Panc1 (cell line): Measurements from ENCODE around the gene CYFIP2. TPM values are rescaled to one million over a fixed set of nuclear protein-coding genes. Genes with fewer than 3 reads are reported as not detected.

Source experiments
- ATAC-seq: fragments of 200-7000 bp; cut with Tn5 transposase; 2 replicates; pipeline ENCODE4 v1.9.1; 2020; ENCODE audit warnings: mild to moderate bottlenecking, moderate library complexity
- BruUV-seq: library from RNA; stranded (reverse); fragments of 400-500 nt; replicated peaks from 2 replicates; lab custom pipeline; 2021; lab: Mats Ljungman, UMichigan
- CTCF ChIA-PET: fragments of 300-600 bp; sonication (Branson Sonifier 250); formaldehyde crosslinking; loops from one replicate; lab custom pipeline; 2022; ENCODE audit warnings: antibody characterized with exemption; lab: Charles Lee
- POLR2A ChIA-PET: fragments of 300-600 bp; sonication (Branson Sonifier 250); formaldehyde crosslinking; loops from one replicate; lab custom pipeline; 2022; ENCODE audit warnings: antibody characterized with exemption; lab: Charles Lee
- DNase-seq: peaks from one replicate; pipeline ENCODE4 v3.0.0-alpha.2; 2010; ENCODE audit warnings: low read depth, low spot score
- H3K27ac ChIP-seq: 2 replicates; pipeline ENCODE4 v1.5.1; 2011; ENCODE audit warnings: mild to moderate bottlenecking, low read length, inconsistent platforms
- H3K27me3 ChIP-seq: fragments of 200-500 bp; sonication (Bioruptor generic); 2 replicates; pipeline ENCODE4 v1.6.0; 2014; ENCODE audit warnings: low read length, inconsistent platforms; ENCODE audit not compliant: control insufficient read depth, insufficient read depth
- H3K36me3 ChIP-seq: fragments of 200-500 bp; sonication (Bioruptor generic); 2 replicates; pipeline ENCODE4 v1.5.1; 2014; ENCODE audit warnings: inconsistent platforms, mild to moderate bottlenecking, low read length, moderate library complexity; ENCODE audit not compliant: control insufficient read depth, insufficient read depth
- H3K4me1 ChIP-seq: 2 replicates; pipeline ENCODE4 v1.5.1; 2011; ENCODE audit warnings: inconsistent platforms, mild to moderate bottlenecking, low read length, moderate library complexity; ENCODE audit not compliant: control insufficient read depth, insufficient read depth
- H3K4me3 ChIP-seq, 2 experiments: 2 replicates each; pipeline ENCODE4 v1.5.1; 2011 to 2012; ENCODE audit warnings: low read depth in 2 of 2, low read length in 2 of 2, mild to moderate bottlenecking in 2 of 2, inconsistent platforms in 1 of 2, moderate library complexity in 1 of 2
- H3K9me3 ChIP-seq: fragments of 200-500 bp; sonication (Bioruptor generic); 2 replicates; pipeline ENCODE4 v1.5.1; 2014; ENCODE audit warnings: low read depth, mild to moderate bottlenecking, inconsistent platforms, low read length, moderate library complexity; ENCODE audit not compliant: control insufficient read depth, insufficient read depth
- CTCF ChIP-seq: fragments of 450-650 bp; IDR thresholded peaks from 2 replicates; pipeline ENCODE4 v1.5.1; 2017; ENCODE audit warnings: mild to moderate bottlenecking
- POLR2AphosphoS5 ChIP-seq: IDR thresholded peaks from 2 replicates; pipeline ENCODE4 v1.6.1; 2012; ENCODE audit warnings: mild to moderate bottlenecking, low read depth, low read length, moderate library complexity
- REST ChIP-seq, 2 experiments: IDR thresholded peaks; 2 replicates each; pipeline ENCODE4 v1.6.1; 2011 to 2012; ENCODE audit warnings: low read depth in 2 of 2, control low read depth in 1 of 2, low read length in 1 of 2, mild to moderate bottlenecking in 1 of 2, moderate library complexity in 1 of 2; ENCODE audit not compliant: insufficient read depth in 1 of 2
- SIN3A ChIP-seq: IDR thresholded peaks from 2 replicates; pipeline ENCODE4 v1.6.1; 2012; ENCODE audit warnings: low read depth, mild to moderate bottlenecking, low read length, moderate library complexity, borderline replicate concordance; ENCODE audit not compliant: insufficient read depth
- TCF7L2 ChIP-seq: IDR thresholded peaks from 2 replicates; pipeline ENCODE4 v1.6.1; 2011; ENCODE audit warnings: mild to moderate bottlenecking, low read depth, low read length, inconsistent platforms
- in situ Hi-C: cut with HindIII; loops from 2 replicates; pipeline ENCODE4 v1.10.0; 2016; ENCODE audit warnings: low sequenced_read_pairs, low pct_unique_long_range_greater_than_20kb
- intact Hi-C: fragments of 100-400 bp; cut with micrococcal nuclease; formaldehyde crosslinking; loops from one replicate; pipeline ENCODE4 v1.10.0; 2022; ENCODE audit not compliant: unreplicated experiment
- total RNA-seq: library from RNA; stranded (reverse); gene quantifications from one replicate; pipeline ENCODE4 v1.2.1, GENCODE V29; 2021; ENCODE audit not compliant: unreplicated experiment

The CYFIP2 gene
- total RNA-seq, 1 experiment from 2014 or later, result 0.80 TPM

GRCh38 chr5:157248821-157249470, 17.0 kb upstream of the CYFIP2 start:
- CTCF ChIA-PET, result no interaction called here
- ATAC-seq (no peak), DNase-seq (no peak)
- Histone ChIP-seq H3K4me3 (no peak overlapping the region), H3K4me1 (no peaks in the 10 kb centered on the region), H3K27me3 (no peaks in the 10 kb centered on the region; the same call in 1 of the 2 replicates), H3K36me3 (no peaks in the 10 kb centered on the region), H3K27ac (no peak overlapping the region), H3K9me3 (no peaks in the 10 kb centered on the region)
- intact Hi-C loops, result no loop called here
- no peak for TF ChIP-seq REST (IDR thresholded peaks at IDR 0.05; ENCODE audit: insufficient read depth in 1 of 2, low read depth in 2 of 2, low read length in 1 of 2)
- TF ChIP-seq POLR2AphosphoS5, result no peak
- TF ChIP-seq SIN3A, result no peak
- no peak for TF ChIP-seq TCF7L2
- BruUV-seq, result no TSS peak
- POLR2A ChIA-PET, result no interaction called here
- in situ Hi-C loops, result no loop called here

GRCh38 chr5:157252711-157253465, 13.0 kb upstream of the CYFIP2 start:
- no peak for DNase-seq

More at GRCh38 chr5:157252711-157253465, 13.0 kb upstream of the CYFIP2 start:
- peak; percentile 38; the same call in 1 of the 2 replicates for ATAC-seq
- intact Hi-C loops (loop anchor here (2.0 kb wide), 1 partner anchor 60 kb away; no protein-coding TSS in a partner anchor), in situ Hi-C loops (no loop called here)
- TF ChIP-seq REST (IDR thresholded peaks at IDR 0.05; ENCODE audit: insufficient read depth in 1 of 2, low read depth in 2 of 2, low read length in 1 of 2) (no peak), TCF7L2 (no peak), POLR2AphosphoS5 (no peak), CTCF (no peak), SIN3A (no peak)
- Histone ChIP-seq H3K27me3 (no peaks in the 10 kb centered on the region), H3K9me3 (no peaks in the 10 kb centered on the region), H3K4me3 (no peak overlapping the region), H3K36me3 (no peaks in the 10 kb centered on the region), H3K27ac (no peak overlapping the region), H3K4me1 (no peaks in the 10 kb centered on the region)
- CTCF ChIA-PET, result interaction anchor here (1.0 kb wide), 1 partner anchor 60 kb away, joined by 3 read pairs; no protein-coding TSS in a partner anchor
- POLR2A ChIA-PET, result no interaction called here
- no TSS peak for BruUV-seq
